ENCODE results near the gene CCDC146.
A peak's percentile ranks its signal among the peaks of the same experiment; 100 is the strongest.
"Not testable (repeated sequence)": the region's sequence is repeated elsewhere in the genome, so short reads cannot be mapped to it uniquely, and the experiment has no call there.

The CCDC146 gene

GRCh38 chr7:77121860-77122681 lies at the start of gene CCDC146:
Gene CCDC146 (plus strand): TSS chr7:77122615. CDS start chr7:77167669, 45,054 bp downstream.
- peak; percentile 97 for DNase-seq (ENCODE audit: low read depth)

- peak; percentile 17 for DNase-seq (ENCODE audit: low read depth)
These were observed 47.5 kb upstream of the CCDC146 start for GRCh38 chr7:77074786-77075396.

- not testable (repeated sequence) for DNase-seq (ENCODE audit: low read depth)
These were observed 45.4 kb upstream of the CCDC146 start for GRCh38 chr7:77077060-77077459.

- not testable (repeated sequence) for DNase-seq (ENCODE audit: low read depth)
These were observed 43.3 kb upstream of the CCDC146 start for GRCh38 chr7:77079112-77079511.

GRCh38 chr7:77079624-77080023 lies 42.8 kb upstream of the CCDC146 start:
- not testable (repeated sequence) for DNase-seq (ENCODE audit: low read depth)

GRCh38 chr7:77080236-77080635 lies 42.2 kb upstream of the CCDC146 start:
- DNase-seq (ENCODE audit: low read depth) = not testable (repeated sequence)

- not testable (repeated sequence) for DNase-seq (ENCODE audit: low read depth)
These were observed 40.2 kb upstream of the CCDC146 start for GRCh38 chr7:77082192-77082591.

GRCh38 chr7:77092301-77092700 lies 30.1 kb upstream of the CCDC146 start:
- DNase-seq (ENCODE audit: low read depth) = not testable (repeated sequence)

GRCh38 chr7:77100501-77100900 lies 21.9 kb upstream of the CCDC146 start:
- not testable (repeated sequence) for DNase-seq (ENCODE audit: low read depth)

GRCh38 chr7:77101187-77101586 lies 21.2 kb upstream of the CCDC146 start:
- not testable (repeated sequence) for DNase-seq (ENCODE audit: low read depth)

- DNase-seq (ENCODE audit: low read depth) = not testable (repeated sequence)
These were observed 19.7 kb upstream of the CCDC146 start for GRCh38 chr7:77102671-77103070.

GRCh38 chr7:77105904-77106303 lies 16.5 kb upstream of the CCDC146 start:
- peak; percentile 48 for DNase-seq (ENCODE audit: low read depth)

- not testable (repeated sequence) for DNase-seq (ENCODE audit: low read depth)
These were observed 14.8 kb upstream of the CCDC146 start for GRCh38 chr7:77107659-77108058.

GRCh38 chr7:77108362-77108761 lies 14.1 kb upstream of the CCDC146 start:
- peak; percentile 45 for DNase-seq (ENCODE audit: low read depth)

- DNase-seq (ENCODE audit: low read depth) = peak; percentile 29
These were observed 9.6 kb upstream of the CCDC146 start for GRCh38 chr7:77112719-77113306.

- peak; percentile 10 for DNase-seq (ENCODE audit: low read depth)
These were observed 3.1 kb downstream of the CCDC146 start for GRCh38 chr7:77125486-77125885.

GRCh38 chr7:77127009-77127408 lies 4.6 kb downstream of the CCDC146 start:
- not testable (repeated sequence) for DNase-seq (ENCODE audit: low read depth)

GRCh38 chr7:77128582-77129410 lies 6.4 kb downstream of the CCDC146 start:
- not testable (repeated sequence) for DNase-seq (ENCODE audit: low read depth)

GRCh38 chr7:77131781-77132180 lies 9.4 kb downstream of the CCDC146 start:
- DNase-seq (ENCODE audit: low read depth) = not testable (repeated sequence)

- DNase-seq (ENCODE audit: low read depth) = not testable (repeated sequence)
These were observed 16.3 kb downstream of the CCDC146 start for GRCh38 chr7:77138668-77139067.

- DNase-seq (ENCODE audit: low read depth) = not testable (repeated sequence)
These were observed 17.9 kb downstream of the CCDC146 start for GRCh38 chr7:77140291-77140690.

GRCh38 chr7:77152232-77152631 lies 29.8 kb downstream of the CCDC146 start:
- DNase-seq (ENCODE audit: low read depth) = peak; percentile 50

Measured in EH (cell line).